NCI-H510A (cell line): ENCODE measurements around the gene SH3BP4.

Experiments used
- DNase-seq: peaks from one replicate; lab custom pipeline; 2025; lab: John Stamatoyannopoulos, UW

Gene SH3BP4

GRCh38 chr2:234983011-234983726 is 31.4 kb downstream of the SH3BP4 start:
- DNase-seq, result peak; percentile 93

GRCh38 chr2:234985608-234986245 is 33.9 kb downstream of the SH3BP4 start:
- no peak for DNase-seq

- DNase-seq, result no peak
Observed at GRCh38 chr2:234986390-234986789, 34.6 kb downstream of the SH3BP4 start.

GRCh38 chr2:234986876-234987720 is 35.3 kb downstream of the SH3BP4 start:
- DNase-seq, result no peak

GRCh38 chr2:234987754-234988153 is 35.9 kb downstream of the SH3BP4 start:
- DNase-seq, result no peak

GRCh38 chr2:234988491-234988890 is 36.7 kb downstream of the SH3BP4 start:
- no peak for DNase-seq

GRCh38 chr2:234989183-234989701 is 37.4 kb downstream of the SH3BP4 start:
- no peak for DNase-seq

- DNase-seq, result no peak
Observed at GRCh38 chr2:234990300-234990699, 38.5 kb downstream of the SH3BP4 start.

GRCh38 chr2:234991290-234991689 is 39.5 kb downstream of the SH3BP4 start:
- DNase-seq, result no peak

- DNase-seq, result no peak
Observed at GRCh38 chr2:234991793-234992192, 40.0 kb downstream of the SH3BP4 start.

- no peak for DNase-seq
Observed at GRCh38 chr2:234992196-234992595, 40.4 kb downstream of the SH3BP4 start.

- no peak for DNase-seq
Observed at GRCh38 chr2:234992624-234993349, 41.0 kb downstream of the SH3BP4 start.

- DNase-seq, result no peak
Observed at GRCh38 chr2:234993541-234993981, 41.7 kb downstream of the SH3BP4 start.

GRCh38 chr2:234994438-234995321 is 42.9 kb downstream of the SH3BP4 start:
- no peak for DNase-seq

- no peak for DNase-seq
Observed at GRCh38 chr2:234995332-234996068, 43.7 kb downstream of the SH3BP4 start.

- DNase-seq, result no peak
Observed at GRCh38 chr2:234996069-234996940, 44.5 kb downstream of the SH3BP4 start.

GRCh38 chr2:234996941-234997270 is 45.1 kb downstream of the SH3BP4 start:
- no peak for DNase-seq

GRCh38 chr2:234997389-234997788 is 45.6 kb downstream of the SH3BP4 start:
- DNase-seq, result no peak
